CD4-positive, alpha-beta T cell treated with Interleukin-4 for 4 hours (primary cell): ENCODE measurements around the gene GALNT5.
"Not testable (repeated sequence)": the region's sequence is repeated elsewhere in the genome, so short reads cannot be mapped to it uniquely, and the experiment has no call there.

ENCODE experiments used
- DNase-seq: peaks from one replicate; pipeline ENCODE4 v3.0.0-alpha.2; 2020

Gene GALNT5

GRCh38 chr2:157250836-157251235, 6.7 kb upstream of the GALNT5 start:
- no peak for DNase-seq

- no peak for DNase-seq
Observed at GRCh38 chr2:157251932-157252331, 5.6 kb upstream of the GALNT5 start.

DNA sequence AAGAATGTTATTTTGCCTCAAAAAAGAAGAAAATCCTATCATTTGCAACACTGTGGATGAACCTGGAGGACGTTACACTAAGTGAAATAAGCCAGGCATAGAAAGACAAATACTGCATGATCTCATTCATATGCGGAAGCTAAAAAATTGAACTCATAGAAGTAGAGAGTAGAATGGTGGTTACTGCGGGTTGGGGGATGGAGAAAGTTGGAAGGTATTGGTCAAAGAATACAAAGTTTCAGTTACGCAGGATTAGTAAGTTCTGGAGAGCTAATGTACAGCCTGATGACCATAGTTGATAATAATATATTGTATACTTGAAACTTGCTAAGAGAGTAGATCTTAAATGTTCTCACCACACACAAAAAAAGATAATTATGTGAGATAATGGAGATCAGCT, 5.0 kb upstream of the GALNT5 start:
- DNase-seq, result no peak

- DNase-seq, result no peak
Observed at GRCh38 chr2:157254041-157254440, 3.5 kb upstream of the GALNT5 start.

DNA sequence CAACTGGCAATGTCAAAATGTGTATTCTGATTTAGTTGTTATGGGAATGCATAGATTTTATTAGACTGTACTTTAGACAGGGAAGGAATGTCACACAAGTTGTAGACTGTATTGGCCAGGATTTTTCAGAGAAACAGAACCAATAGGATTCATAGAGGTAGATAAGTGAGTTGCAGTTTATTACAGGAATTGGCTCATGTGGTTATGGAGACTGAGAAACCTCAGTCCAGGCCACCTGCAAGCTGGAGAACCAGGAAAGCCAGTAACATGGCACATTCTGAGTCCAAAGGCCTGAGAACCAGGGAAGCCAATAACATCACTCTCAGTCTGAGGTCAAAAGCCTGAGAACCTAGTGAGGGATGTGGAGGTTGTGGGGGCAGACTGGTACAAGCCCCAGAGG, 1.8 kb upstream of the GALNT5 start:
- no peak for DNase-seq

- DNase-seq, result no peak
Observed at GRCh38 chr2:157256626-157257025, 879 bp upstream of the GALNT5 start.

- DNase-seq, result no peak
Observed at GRCh38 chr2:157258520-157259326, 1.2 kb downstream of the GALNT5 start.

- DNase-seq, result no peak
Observed at GRCh38 chr2:157259386-157259785, 1.9 kb downstream of the GALNT5 start.

- no peak for DNase-seq
Observed at GRCh38 chr2:157259960-157260359, 2.5 kb downstream of the GALNT5 start.

- DNase-seq, result no peak
Observed at GRCh38 chr2:157260533-157261198, 3.2 kb downstream of the GALNT5 start.

GRCh38 chr2:157261199-157261782, 3.8 kb downstream of the GALNT5 start:
- no peak for DNase-seq

DNA sequence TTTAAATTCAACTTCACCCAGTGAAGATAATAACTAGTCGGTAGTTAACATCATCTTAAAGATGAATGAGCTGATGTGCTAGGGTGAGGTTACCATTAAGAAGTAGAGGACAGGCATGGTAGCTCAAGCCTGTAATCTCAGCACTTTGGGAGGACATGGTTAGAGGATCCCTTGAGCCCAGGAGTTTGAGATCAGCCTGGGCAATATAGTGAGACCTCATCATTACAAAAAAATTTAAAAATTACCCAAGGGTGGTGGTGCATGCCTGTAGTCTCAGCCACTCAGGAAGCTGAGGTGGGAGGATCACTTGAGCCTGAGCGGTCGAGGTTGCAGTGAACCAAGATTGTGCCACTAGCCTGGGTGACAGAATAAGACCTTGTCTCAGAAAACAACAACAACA, 4.7 kb downstream of the GALNT5 start:
- DNase-seq, result no peak

- DNase-seq, result no peak
Observed at GRCh38 chr2:157264099-157264498, 6.6 kb downstream of the GALNT5 start.

DNA sequence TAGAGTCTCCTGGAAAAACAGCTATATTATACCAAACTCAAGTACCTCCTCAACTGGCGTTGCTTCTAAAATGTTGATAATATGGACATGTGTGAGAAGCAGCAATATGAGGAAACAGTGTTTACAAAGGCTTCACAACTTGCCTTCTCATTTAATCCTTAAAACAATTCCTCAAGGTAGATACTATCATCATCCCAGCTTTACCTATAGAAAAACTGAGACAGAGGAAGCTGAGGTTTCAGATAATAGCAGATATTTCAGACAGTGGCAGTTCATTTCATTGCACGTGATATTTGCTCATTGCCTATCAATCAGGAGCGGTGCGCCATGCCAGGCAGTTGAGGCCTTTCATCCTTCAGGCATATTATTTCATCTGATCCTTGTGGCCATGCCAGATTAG, 8.3 kb downstream of the GALNT5 start:
- DNase-seq, result no peak

GRCh38 chr2:157267476-157267875, 10.0 kb downstream of the GALNT5 start:
- no peak for DNase-seq

DNA sequence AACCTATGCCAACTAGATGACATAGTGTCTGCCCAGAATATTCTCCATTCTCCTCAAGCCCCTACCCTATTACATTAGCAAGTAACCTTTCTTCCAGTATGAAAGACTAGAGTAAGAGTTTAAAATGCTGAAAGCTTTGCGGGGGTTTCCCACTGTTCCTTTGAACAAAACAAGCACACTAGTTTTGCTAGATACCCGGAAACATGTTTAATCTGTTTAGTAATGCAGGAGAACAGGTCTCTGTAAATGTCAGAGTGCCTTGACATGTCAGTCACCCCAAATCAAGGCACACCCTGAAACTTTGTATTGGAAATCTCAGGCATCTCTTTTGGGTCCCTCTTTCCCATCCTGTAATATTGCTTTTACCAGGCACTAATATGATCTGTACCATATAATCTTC, 11.6 kb downstream of the GALNT5 start:
- no peak for DNase-seq

DNA sequence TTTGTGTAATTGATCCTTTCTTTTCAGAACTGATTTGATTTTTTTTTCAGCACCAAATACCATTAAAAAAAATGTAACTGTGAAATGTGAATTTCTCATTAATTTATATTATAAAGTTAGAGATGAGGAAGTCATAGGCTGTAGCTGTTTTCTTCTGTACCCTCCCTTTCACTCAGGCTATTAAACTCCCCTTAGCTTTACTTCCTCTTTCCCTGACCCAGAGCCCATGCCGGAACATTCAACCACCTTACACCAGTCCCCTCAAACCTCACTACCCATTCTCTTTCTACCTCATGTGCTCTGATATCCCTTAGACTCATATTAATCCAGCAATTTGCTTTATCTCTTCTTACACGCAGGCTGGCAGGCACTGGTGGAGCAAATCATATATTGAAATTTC, 12.4 kb downstream of the GALNT5 start:
- no peak for DNase-seq

GRCh38 chr2:157271590-157272203, 14.2 kb downstream of the GALNT5 start:
- no peak for DNase-seq

GRCh38 chr2:157279311-157279710, 21.8 kb downstream of the GALNT5 start:
- DNase-seq, result not testable (repeated sequence)

DNA sequence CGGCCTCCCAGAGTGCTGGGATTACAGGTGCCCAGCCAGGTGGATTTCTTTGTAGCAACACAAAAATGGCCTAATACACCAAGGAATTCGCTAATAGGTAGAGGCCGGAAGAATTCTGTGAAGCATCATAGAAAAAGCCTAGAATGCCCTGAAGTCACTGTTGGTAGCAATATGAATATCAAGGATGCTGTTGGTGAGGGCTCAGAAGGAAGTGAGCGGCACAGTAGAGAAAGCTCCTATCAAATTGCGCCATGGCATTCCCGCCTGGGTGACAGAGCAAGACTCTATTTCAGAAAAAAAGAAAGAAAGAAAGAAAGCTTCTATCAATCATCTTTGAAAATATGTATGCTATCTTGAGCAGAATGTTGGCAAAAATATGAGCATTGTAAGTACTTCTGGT, 23.8 kb downstream of the GALNT5 start:
- no peak for DNase-seq

GRCh38 chr2:157283468-157283867, 26.0 kb downstream of the GALNT5 start:
- no peak for DNase-seq

GRCh38 chr2:157287160-157287559, 29.7 kb downstream of the GALNT5 start:
- no peak for DNase-seq

DNA sequence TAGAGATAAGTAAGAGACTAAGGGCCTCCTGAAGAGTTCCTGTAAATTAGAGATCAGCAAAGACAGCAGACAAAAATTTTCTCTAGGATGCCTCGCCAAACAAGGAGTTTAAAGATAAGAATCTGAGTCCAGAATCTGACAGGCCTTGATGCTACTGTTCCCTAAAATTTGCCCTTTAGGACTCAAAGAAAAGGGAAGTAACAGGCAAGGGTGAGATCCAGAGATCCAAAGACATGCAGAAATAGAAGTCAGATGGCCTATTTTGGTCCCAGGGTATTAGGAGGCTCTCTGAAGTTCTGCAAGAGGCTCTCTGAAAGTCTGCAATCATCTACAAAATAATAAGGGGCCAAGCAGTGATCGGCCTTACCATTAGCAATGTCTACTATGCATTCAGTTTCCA, 33.0 kb downstream of the GALNT5 start:
- no peak for DNase-seq

DNA sequence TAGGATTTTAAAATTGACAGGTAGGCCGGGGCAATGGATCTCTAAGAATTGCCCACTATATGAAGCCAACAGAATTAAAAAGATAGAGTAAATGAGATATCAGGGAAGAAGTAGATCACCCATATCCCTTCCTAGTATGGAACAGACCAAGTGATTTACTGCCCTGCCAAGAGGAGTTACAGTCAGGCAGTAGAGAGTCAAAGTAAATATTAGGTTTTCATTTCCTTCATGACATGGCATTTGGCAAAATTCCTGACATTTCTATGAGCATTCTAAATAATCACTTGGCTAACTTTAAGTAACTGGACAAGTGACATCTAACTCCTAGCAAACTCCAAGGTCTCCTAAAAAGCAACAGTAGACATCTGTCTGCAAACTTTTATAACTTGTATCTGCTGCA, 33.5 kb downstream of the GALNT5 start:
- DNase-seq, result no peak
